HL-60 (cell line): ENCODE results near the gene ADAM19.

Experiments used
- DNase-seq, 2 experiments: peaks; one replicate each; pipeline ENCODE4 v3.0.0-alpha.2; 2010 to 2020; ENCODE audit warnings: low read depth in 1 of 2, low spot score in 1 of 2
- H3K27ac ChIP-seq: fragments of 250-450 bp; sonication (Bioruptor Pico); replicated peaks from 2 replicates; pipeline ENCODE4 v1.5.1; 2020; ENCODE audit warnings: mild to moderate bottlenecking, moderate library complexity
- H3K27me3 ChIP-seq: fragments of 250-450 bp; sonication (Bioruptor Pico); 2 replicates; pipeline ENCODE4 v1.5.1; 2021; ENCODE audit warnings: mild to moderate bottlenecking, moderate library complexity; ENCODE audit not compliant: insufficient read depth, poor library complexity, severe bottlenecking
- H3K4me3 ChIP-seq: replicated peaks from 2 replicates; pipeline ENCODE4 v1.5.1; 2011; ENCODE audit warnings: mild to moderate bottlenecking, control low read depth, low read length; ENCODE audit not compliant: insufficient read depth
- GABPA ChIP-seq: IDR thresholded peaks from 2 replicates; pipeline ENCODE4 v1.6.1; 2012; ENCODE audit warnings: low read depth
- POLR2AphosphoS5 ChIP-seq: IDR thresholded peaks from 2 replicates; pipeline ENCODE4 v1.6.1; 2012; ENCODE audit warnings: low read depth
- SPI1 ChIP-seq: IDR thresholded peaks from 2 replicates; pipeline ENCODE4 v1.6.1; 2012; ENCODE audit warnings: low read depth, mild to moderate bottlenecking, borderline replicate concordance
- TF ChIP-seq, protein P1 (sequence below): IDR thresholded peaks from 2 replicates; pipeline ENCODE4 v1.6.1; 2012; ENCODE audit warnings: low read depth; ENCODE audit not compliant: insufficient replicate concordance
- TF ChIP-seq, protein P2 (sequence below): IDR thresholded peaks from one replicate; pipeline ENCODE4 v1.5.1; 2011; ENCODE audit warnings: low read length, control low read depth, inconsistent platforms; ENCODE audit not compliant: insufficient read depth

ADAM19 gene

DNA sequence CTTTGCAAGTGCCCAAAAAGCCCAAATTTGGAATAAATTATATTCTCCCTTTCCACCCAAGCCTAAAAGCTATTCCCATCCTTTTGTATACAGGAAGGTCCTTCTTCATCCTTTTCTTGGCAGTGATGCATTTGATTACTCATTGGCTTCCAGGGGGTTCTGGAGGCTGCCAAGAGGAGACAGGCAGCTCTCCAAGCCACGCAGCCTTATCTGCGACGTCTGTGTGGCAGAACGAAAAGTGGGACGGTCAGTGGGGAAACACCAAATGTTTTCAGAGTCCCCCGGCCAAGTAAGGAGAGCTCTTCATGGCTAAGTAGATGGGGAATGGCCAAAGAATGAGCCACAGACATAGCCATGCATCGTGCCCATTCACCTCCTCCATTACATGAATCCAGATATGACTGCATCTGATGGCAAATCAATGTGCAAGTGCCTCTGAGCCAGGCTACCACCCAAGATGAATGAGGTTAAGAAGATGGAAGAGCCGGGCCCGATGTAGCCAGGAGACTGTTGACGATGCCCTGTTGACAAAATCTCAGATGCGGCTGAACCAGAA lies 12.1 kb downstream of the ADAM19 start:
- DNase-seq = no peak
- H3K27ac ChIP-seq = no peak overlapping the region
- TF ChIP-seq, protein P1, sequence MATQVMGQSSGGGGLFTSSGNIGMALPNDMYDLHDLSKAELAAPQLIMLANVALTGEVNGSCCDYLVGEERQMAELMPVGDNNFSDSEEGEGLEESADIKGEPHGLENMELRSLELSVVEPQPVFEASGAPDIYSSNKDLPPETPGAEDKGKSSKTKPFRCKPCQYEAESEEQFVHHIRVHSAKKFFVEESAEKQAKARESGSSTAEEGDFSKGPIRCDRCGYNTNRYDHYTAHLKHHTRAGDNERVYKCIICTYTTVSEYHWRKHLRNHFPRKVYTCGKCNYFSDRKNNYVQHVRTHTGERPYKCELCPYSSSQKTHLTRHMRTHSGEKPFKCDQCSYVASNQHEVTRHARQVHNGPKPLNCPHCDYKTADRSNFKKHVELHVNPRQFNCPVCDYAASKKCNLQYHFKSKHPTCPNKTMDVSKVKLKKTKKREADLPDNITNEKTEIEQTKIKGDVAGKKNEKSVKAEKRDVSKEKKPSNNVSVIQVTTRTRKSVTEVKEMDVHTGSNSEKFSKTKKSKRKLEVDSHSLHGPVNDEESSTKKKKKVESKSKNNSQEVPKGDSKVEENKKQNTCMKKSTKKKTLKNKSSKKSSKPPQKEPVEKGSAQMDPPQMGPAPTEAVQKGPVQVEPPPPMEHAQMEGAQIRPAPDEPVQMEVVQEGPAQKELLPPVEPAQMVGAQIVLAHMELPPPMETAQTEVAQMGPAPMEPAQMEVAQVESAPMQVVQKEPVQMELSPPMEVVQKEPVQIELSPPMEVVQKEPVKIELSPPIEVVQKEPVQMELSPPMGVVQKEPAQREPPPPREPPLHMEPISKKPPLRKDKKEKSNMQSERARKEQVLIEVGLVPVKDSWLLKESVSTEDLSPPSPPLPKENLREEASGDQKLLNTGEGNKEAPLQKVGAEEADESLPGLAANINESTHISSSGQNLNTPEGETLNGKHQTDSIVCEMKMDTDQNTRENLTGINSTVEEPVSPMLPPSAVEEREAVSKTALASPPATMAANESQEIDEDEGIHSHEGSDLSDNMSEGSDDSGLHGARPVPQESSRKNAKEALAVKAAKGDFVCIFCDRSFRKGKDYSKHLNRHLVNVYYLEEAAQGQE = no peak
- TF ChIP-seq, protein P2, sequence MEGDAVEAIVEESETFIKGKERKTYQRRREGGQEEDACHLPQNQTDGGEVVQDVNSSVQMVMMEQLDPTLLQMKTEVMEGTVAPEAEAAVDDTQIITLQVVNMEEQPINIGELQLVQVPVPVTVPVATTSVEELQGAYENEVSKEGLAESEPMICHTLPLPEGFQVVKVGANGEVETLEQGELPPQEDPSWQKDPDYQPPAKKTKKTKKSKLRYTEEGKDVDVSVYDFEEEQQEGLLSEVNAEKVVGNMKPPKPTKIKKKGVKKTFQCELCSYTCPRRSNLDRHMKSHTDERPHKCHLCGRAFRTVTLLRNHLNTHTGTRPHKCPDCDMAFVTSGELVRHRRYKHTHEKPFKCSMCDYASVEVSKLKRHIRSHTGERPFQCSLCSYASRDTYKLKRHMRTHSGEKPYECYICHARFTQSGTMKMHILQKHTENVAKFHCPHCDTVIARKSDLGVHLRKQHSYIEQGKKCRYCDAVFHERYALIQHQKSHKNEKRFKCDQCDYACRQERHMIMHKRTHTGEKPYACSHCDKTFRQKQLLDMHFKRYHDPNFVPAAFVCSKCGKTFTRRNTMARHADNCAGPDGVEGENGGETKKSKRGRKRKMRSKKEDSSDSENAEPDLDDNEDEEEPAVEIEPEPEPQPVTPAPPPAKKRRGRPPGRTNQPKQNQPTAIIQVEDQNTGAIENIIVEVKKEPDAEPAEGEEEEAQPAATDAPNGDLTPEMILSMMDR = no peak
- TF ChIP-seq SPI1 (no peak), GABPA (no peak), POLR2AphosphoS5 (no peak)
- no peaks in the 10 kb centered on the region for H3K27me3 ChIP-seq
- no peak overlapping the region for H3K4me3 ChIP-seq

DNA sequence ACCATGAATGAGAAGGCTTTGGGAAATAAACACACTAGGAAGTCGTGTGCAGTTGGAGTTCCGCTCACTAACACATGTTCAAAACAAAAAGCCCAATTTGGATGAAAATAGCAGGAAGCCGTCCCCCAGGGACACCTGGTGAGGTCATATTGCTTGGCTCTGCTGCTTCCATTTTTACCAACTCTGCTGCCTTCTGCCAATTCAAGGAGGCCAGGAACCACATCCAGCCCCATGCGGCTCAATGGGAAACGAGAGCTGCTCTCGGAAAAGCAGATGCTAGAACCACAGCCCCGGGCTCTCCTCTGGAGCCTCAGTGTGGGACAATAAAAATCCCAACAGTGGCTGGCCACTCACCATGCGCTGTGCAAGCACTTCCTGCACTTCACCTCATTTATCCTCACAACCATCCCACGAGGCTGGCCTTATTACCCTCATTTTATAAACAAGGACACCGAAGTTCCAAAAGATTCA lies 13.4 kb downstream of the ADAM19 start:
- Histone ChIP-seq H3K27ac (no peak overlapping the region), H3K27me3 (no peaks in the 10 kb centered on the region), H3K4me3 (no peak overlapping the region)
- no peak for DNase-seq
- TF ChIP-seq SPI1 (no peak), POLR2AphosphoS5 (no peak), GABPA (no peak)
- TF ChIP-seq, protein P1 = no peak

DNA sequence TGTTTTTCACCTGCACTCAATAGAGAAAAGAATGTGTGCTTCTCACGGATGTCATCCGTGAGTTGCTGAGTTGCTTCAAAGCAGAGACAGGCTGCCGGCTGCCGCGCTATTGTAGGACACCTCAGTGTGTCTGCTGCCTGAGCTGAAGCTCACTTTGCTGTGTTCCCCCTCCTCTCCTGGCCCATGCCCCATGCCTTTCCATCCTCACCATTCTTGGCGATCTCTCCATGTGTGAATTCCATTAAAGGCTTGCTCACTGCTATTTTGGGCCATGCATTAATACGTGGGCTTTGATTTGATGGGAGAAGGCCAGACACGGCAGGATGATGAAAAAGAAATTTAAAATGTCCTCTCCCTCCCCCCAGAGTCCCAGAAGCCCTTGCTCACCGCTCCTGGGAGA lies 14.5 kb downstream of the ADAM19 start:
- no peak for DNase-seq
- TF ChIP-seq SPI1 (no peak), GABPA (no peak), POLR2AphosphoS5 (no peak)
- TF ChIP-seq, protein P2 = no peak
- TF ChIP-seq, protein P1 = no peak
- H3K4me3 ChIP-seq = no peak overlapping the region
- H3K27me3 ChIP-seq = no peaks in the 10 kb centered on the region
- no peak overlapping the region for H3K27ac ChIP-seq
